ENCODE measurements around the gene BLVRB.

DNA sequence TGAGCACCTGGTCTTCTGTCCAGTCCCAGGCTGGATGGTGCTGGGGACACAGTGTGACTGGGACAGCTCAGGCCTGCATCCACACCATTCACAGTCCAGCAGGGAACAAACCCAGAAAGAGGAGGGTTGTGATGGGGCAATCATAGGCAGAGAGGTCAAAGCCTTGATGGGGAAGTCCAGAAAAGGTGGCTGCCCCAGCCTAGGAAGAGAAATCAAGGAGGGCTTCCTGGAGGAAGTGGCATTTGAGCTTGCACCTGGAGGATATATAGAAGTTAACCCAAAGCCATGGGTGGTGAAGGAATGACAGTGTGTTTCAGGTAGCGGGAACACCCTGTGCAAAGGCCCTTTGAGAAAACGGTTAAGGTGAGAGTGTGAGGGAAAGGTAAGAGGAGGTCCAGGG lies 49.8 kb downstream of the BLVRB start:
- TF ChIP-seq PYGO2 (tag; IDR thresholded peaks at IDR 0.05) = no peak
- TF ChIP-seq, protein P1, sequence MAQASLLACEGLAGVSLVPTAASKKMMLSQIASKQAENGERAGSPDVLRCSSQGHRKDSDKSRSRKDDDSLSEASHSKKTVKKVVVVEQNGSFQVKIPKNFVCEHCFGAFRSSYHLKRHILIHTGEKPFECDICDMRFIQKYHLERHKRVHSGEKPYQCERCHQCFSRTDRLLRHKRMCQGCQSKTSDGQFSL (CRISPR knock-in tag; IDR thresholded peaks at IDR 0.05) = no peak
- TF ChIP-seq, protein P1 (tag; IDR thresholded peaks at IDR 0.05) = no peak
- no peak for TF ChIP-seq ZNF274 (IDR thresholded peaks at IDR 0.05; ENCODE audit: borderline replicate concordance, low read depth, low read length)
- no peak for TF ChIP-seq ZNF134 (CRISPR knock-in tag; conservative IDR thresholded peaks at IDR 0.05)
- no peak for TF ChIP-seq CTCF (IDR thresholded peaks at IDR 0.05 in 2 of 3, conservative IDR thresholded peaks at IDR 0.05 in 1 of 3; ENCODE audit: insufficient read depth in 2 of 3, low read depth in 1 of 3, low read length in 3 of 3)
- TF ChIP-seq CEBPB (tag; IDR thresholded peaks at IDR 0.05) = no peak
- TF ChIP-seq ZKSCAN8 (CRISPR knock-in tag; IDR thresholded peaks at IDR 0.05) = no peak
- TF ChIP-seq, protein P2, sequence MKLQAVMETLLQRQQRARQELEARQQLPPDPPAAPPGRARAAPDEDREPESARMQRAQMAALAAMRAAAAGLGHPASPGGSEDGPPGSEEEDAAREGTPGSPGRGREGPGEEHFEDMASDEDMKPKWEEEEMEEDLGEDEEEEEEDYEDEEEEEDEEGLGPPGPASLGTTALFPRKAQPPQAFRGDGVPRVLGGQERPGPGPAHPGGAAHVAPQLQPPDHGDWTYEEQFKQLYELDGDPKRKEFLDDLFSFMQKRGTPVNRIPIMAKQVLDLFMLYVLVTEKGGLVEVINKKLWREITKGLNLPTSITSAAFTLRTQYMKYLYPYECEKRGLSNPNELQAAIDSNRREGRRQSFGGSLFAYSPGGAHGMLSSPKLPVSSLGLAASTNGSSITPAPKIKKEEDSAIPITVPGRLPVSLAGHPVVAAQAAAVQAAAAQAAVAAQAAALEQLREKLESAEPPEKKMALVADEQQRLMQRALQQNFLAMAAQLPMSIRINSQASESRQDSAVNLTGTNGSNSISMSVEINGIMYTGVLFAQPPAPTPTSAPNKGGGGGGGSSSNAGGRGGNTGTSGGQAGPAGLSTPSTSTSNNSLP (IDR thresholded peaks at IDR 0.05; ENCODE audit: borderline replicate concordance, low read depth, low read length) = no peak

Measured in K562 (cell line).